Tibial artery (tissue), 4 donors: ENCODE measurements around the gene KMT2A.
A peak's percentile ranks its signal among the peaks of the same experiment; 100 is the strongest.

Source experiments
- DNase-seq, 2 donors: peaks; one replicate each; pipeline ENCODE4 v3.0.0-alpha.2; 2019
- H3K27ac ChIP-seq, 2 donors: fragments of 200-600 bp; sonication (generic) in 1 of 2; 1 replicate in 1 of 2; 2 replicates in 1 of 2; pipeline ENCODE4 v1.5.1; 2018 to 2019; ENCODE audit warnings: mild to moderate bottlenecking in 1 of 2
- H3K27me3 ChIP-seq, 2 donors: fragments of 200-600 bp; sonication (generic) in 1 of 2; one replicate each; pipeline versions ENCODE4 v1.5.1 to v1.6.0; 2016 to 2019
- H3K36me3 ChIP-seq, 3 donors: fragments of 200-600 bp; sonication (generic) in 2 of 3; one replicate each; pipeline ENCODE4 v1.5.1; 2016 to 2019; ENCODE audit warnings: mild to moderate bottlenecking in 2 of 3
- H3K4me1 ChIP-seq, 4 donors: fragments of 200-600 bp; sonication (generic) in 2 of 4; 1 replicate in 3 of 4; 2 replicates in 1 of 4; pipeline ENCODE4 v1.5.1; 2016 to 2019
- H3K4me3 ChIP-seq, 2 donors: fragments of 200-600 bp; sonication (generic) in 1 of 2; 1 replicate in 1 of 2; 2 replicates in 1 of 2; pipeline ENCODE4 v1.5.1; 2018 to 2019; ENCODE audit warnings: mild to moderate bottlenecking in 2 of 2
- H3K9me3 ChIP-seq, 3 donors: fragments of 200-600 bp; sonication (generic) in 1 of 3; one replicate each; pipeline ENCODE4 v1.5.1; 2016 to 2019
- intact Hi-C: fragments of 100-400 bp; cut with DNase I; formaldehyde crosslinking; loops from one replicate; pipeline ENCODE4 v1.15.0; 2023; ENCODE audit warnings: low total_unique reads
- TF ChIP-seq, protein P1 (sequence below), 2 experiments: fragments of 200-600 bp in 1 of 2; fragments of 450-650 bp in 1 of 2; IDR thresholded peaks; one replicate each; pipeline ENCODE4 v1.5.1; 2017 to 2019; ENCODE audit warnings: antibody characterized with exemption in 2 of 2, mild to moderate bottlenecking in 1 of 2, moderate library complexity in 1 of 2

KMT2A gene

DNA sequence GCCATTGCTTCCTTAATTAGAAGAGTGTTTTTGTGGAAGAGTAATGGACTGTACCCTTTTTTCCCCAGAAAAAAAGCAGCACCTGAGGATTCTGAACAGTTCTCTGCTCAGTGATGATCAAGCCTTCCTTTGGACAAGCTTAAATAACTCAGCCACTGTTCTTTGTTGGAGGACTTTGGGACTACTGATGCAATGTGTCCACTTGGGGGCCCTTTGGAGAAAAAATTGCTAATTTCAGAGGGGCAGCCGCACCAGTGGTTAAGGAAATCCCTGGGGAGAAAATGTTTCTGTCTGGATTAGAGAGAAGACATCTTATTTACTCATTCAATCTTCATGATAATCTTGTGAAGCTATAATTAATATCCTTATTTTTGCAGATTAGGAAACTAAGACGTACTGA lies 5.3 kb upstream of the KMT2A start:
- intact Hi-C loops, result no loop called here
- TF ChIP-seq, protein P1, sequence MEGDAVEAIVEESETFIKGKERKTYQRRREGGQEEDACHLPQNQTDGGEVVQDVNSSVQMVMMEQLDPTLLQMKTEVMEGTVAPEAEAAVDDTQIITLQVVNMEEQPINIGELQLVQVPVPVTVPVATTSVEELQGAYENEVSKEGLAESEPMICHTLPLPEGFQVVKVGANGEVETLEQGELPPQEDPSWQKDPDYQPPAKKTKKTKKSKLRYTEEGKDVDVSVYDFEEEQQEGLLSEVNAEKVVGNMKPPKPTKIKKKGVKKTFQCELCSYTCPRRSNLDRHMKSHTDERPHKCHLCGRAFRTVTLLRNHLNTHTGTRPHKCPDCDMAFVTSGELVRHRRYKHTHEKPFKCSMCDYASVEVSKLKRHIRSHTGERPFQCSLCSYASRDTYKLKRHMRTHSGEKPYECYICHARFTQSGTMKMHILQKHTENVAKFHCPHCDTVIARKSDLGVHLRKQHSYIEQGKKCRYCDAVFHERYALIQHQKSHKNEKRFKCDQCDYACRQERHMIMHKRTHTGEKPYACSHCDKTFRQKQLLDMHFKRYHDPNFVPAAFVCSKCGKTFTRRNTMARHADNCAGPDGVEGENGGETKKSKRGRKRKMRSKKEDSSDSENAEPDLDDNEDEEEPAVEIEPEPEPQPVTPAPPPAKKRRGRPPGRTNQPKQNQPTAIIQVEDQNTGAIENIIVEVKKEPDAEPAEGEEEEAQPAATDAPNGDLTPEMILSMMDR (IDR thresholded peaks at IDR 0.05), result no peak
- H3K4me3 ChIP-seq, result no peak overlapping the region
- no peaks in the 10 kb centered on the region for H3K27me3 ChIP-seq
- no peaks in the 10 kb centered on the region for H3K9me3 ChIP-seq
- H3K27ac ChIP-seq, result no peak overlapping the region
- peaks cover 0 to 15% (median 11%) of the 10 kb centered on the region in 4 donors for H3K4me1 ChIP-seq
- no peak for DNase-seq
- H3K36me3 ChIP-seq, result no peaks in the 10 kb centered on the region

DNA sequence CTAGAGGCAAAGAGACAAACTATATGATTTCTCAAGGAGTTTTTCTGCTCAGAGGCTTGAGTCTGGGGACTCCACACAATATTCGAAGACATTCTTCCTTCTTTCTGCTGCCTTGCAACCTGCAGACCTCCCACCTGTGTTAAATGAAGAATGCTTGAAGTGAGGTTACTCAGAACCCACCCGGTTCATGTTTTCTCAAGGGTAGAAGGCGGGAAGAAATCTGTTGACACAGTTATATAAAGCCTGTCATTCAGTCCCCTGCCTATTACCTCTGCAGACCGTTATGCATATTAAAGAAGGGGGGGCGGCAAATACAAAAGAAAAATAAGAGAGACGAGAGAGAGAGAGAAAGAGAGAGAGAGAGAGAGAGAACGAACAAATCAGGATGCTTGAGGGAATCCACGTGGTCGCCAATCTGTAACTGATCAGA lies 2.2 kb upstream of the KMT2A start:
- DNase-seq, result no peak
- TF ChIP-seq, protein P1 (IDR thresholded peaks at IDR 0.05), result no peak
- Histone ChIP-seq H3K36me3 (no peaks in the 10 kb centered on the region), H3K27ac (no peak overlapping the region), H3K4me3 (peak overlapping the region; percentile 83 to 96), H3K4me1 (peaks cover 0 to 24% (median 21%) of the 10 kb centered on the region in 4 donors), H3K27me3 (no peaks in the 10 kb centered on the region), H3K9me3 (no peaks in the 10 kb centered on the region)
- intact Hi-C loops, result no loop called here

DNA sequence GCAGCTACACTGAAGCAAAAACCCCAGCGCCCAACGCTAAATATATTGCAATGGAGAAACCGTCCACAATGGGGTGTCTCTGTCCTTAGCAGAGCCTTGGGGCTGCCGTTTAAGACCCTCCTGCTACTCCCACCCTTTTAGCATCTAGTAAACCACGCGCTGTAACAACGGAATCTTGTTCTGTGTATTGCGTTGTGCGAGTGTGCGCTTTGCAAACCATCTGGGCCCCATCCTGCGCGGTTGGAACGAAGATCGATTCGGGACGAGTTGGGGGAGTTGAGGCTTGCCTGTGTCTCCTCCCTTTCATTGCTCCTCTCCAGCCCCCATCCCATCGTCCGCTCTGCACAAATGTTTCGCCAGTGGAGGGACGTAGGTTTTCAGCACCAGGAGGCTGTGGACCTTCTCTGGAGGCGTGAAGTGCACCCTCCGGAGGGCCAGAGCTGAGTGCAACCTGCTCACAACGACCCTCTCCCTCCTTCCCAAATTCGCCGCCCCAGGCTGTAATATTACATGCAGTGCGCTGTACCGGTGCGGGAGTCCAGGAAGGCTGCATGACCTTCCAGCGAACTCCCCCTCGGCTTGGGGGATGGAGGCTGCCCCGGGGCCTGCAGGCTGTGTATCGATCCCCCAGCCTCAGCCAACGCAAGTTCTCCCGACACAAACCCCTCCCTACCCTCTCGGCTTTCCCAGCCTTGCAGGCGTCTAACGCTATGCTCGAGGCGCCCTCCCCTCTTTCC lies 1.6 kb upstream of the KMT2A start:
- DNase-seq, result peak; percentile 35 to 68
- no peaks in the 10 kb centered on the region for H3K9me3 ChIP-seq
- intact Hi-C loops, result loop anchor here (5.0 kb wide), 1 partner anchor 32 kb away; the partner anchor contains the start of gene ATP5MG

DNA sequence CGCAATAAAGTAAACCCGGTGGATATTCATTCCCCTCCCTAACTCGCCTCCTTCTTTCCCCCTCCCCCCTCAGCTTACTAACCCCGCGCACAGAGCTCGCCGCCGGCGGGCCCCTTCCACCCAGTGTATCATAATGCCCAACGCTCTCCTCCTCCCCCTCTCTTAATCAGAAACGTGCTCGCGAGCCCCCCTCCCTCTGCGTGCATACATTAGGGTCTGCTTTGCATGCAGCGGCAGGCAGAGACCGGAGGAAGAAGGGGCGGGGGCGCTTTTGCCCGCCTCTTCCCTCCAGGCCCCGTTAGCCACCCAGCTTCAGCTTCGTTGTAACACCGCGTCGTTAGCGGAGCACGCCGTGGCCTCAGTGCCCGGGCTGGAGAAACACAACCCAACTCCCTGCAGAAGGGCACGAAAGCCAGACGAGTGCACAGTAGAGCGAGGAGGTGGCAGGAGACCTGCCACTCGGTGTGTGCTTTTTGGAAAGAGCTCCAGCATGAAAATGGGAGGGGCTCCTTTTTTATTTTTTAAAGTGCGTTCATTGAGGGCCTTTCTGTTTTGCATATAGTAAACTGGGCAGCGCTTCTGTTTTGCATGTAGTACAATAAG lies 901 bp upstream of the KMT2A start:
- TF ChIP-seq, protein P1 (IDR thresholded peaks at IDR 0.05), result no peak
- H3K36me3 ChIP-seq, result no peaks in the 10 kb centered on the region
- intact Hi-C loops, result loop anchor here (5.0 kb wide), 1 partner anchor 33 kb away; the partner anchor contains the start of gene ATP5MG
- peak; percentile 31 to 74 for DNase-seq
- H3K27ac ChIP-seq, result peak overlapping the region; percentile 96 to 99
- no peaks in the 10 kb centered on the region for H3K27me3 ChIP-seq
- peaks cover 0 to 36% (median 33%) of the 10 kb centered on the region in 4 donors for H3K4me1 ChIP-seq
- no peaks in the 10 kb centered on the region for H3K9me3 ChIP-seq
- peak overlapping the region; percentile 83 to 96 for H3K4me3 ChIP-seq

More for the DNA sequence above, 1.6 kb upstream of the KMT2A start:
- H3K36me3 ChIP-seq, result no peaks in the 10 kb centered on the region
- H3K27me3 ChIP-seq, result no peaks in the 10 kb centered on the region
- H3K4me1 ChIP-seq, result peaks cover 0 to 29% (median 27%) of the 10 kb centered on the region in 4 donors
- H3K27ac ChIP-seq, result peak overlapping the region; percentile 96 to 99
- H3K4me3 ChIP-seq, result peak overlapping the region; percentile 83 to 96
- TF ChIP-seq, protein P1 (IDR thresholded peaks at IDR 0.05), result no peak

DNA sequence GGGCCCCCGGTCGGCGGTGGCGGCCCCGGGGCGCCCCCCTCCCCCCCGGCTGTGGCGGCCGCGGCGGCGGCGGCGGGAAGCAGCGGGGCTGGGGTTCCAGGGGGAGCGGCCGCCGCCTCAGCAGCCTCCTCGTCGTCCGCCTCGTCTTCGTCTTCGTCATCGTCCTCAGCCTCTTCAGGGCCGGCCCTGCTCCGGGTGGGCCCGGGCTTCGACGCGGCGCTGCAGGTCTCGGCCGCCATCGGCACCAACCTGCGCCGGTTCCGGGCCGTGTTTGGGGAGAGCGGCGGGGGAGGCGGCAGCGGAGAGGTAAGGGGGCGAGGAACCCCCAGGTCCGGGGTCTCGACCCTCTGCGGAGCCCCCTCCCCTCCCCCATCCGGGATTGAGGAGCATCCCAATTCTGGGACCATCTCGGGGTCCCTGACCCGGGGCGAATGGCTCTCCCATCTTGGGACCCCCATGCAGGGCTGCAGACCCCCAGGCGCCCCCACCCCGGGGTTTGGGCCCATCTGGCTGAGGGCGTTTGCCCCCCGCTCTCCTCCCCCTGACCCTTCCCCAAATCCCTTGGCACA lies 431 bp downstream of the KMT2A start:
- H3K9me3 ChIP-seq, result no peaks in the 10 kb centered on the region
- no peaks in the 10 kb centered on the region for H3K36me3 ChIP-seq
- TF ChIP-seq, protein P1 (IDR thresholded peaks at IDR 0.05), result no peak
- H3K27me3 ChIP-seq, result no peaks in the 10 kb centered on the region
- peak overlapping the region; percentile 83 to 96 for H3K4me3 ChIP-seq
- peak overlapping the region; percentile 96 to 99 for H3K27ac ChIP-seq
- intact Hi-C loops, result loop anchor here (5.0 kb wide), 1 partner anchor 34 kb away; the partner anchor contains the start of gene ATP5MG
- peak; percentile 21 to 67 for DNase-seq
- H3K4me1 ChIP-seq, result peaks cover 0 to 49% (median 45%) of the 10 kb centered on the region in 4 donors
